ENCODE measurements around the gene TMEM59L. TPM values are rescaled to one million over a fixed set of nuclear protein-coding genes. Genes with fewer than 3 reads are reported as not detected.

Gene TMEM59L
- total RNA-seq, 1 experiment from 2014 or later = 3.9 TPM

DNA sequence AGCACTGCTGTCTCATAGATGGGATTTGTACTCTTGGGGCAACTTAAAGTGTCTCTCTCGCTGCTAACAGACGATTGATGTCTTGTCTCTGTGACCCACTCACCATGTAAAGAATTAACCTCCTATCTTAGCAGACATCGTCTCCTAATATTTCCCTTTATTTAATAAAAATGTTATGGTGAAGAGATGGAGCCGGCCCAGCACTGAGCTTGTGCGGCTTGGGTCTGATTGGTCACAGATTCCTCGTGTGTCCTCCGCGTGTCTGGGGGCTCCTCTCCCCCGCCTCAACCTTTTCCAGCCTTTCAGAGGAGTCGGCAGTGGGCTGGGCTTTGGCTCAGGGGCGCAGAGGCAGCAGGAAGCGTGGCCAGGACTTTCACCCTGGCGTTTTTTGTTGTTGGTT, 57.6 kb downstream of the TMEM59L start:
- DNase-seq (ENCODE audit: extremely low read depth, low read depth) = no peak

Small RNA genes within 50 kb of the gene (small RNA-seq; reads per million reads assigned to genes)
- gene RN7SL155P = 0 reads per million in 2 experiments

Other genes starting within 250 kb of the TMEM59L start
- gene GDF15, start 226.7 kb upstream of the TMEM59L start, total RNA-seq (2014; rRNA removed; shearing (Covaris generic)) = 281 and 371 TPM in 2 replicates
- not detected in 2 replicates for gene LRRC25, start 215.2 kb upstream of the TMEM59L start, total RNA-seq (2014; rRNA removed; shearing (Covaris generic))
- 31.0 and 46.3 TPM in 2 replicates for gene SSBP4, start 193.5 kb upstream of the TMEM59L start, total RNA-seq (2014; rRNA removed; shearing (Covaris generic))
- gene ISYNA1, start 174.7 kb upstream of the TMEM59L start, total RNA-seq (2014; rRNA removed; shearing (Covaris generic)) = 1.2 and 1.4 TPM in 2 replicates
- gene ELL, start 90.8 kb upstream of the TMEM59L start, total RNA-seq (2014; rRNA removed; shearing (Covaris generic)) = 6.7 and 8.2 TPM in 2 replicates
- 100.0 and 122 TPM in 2 replicates for gene FKBP8, start 69.3 kb upstream of the TMEM59L start, total RNA-seq (2014; rRNA removed; shearing (Covaris generic))
- 91.5 and 108 TPM in 2 replicates for gene KXD1, start 55.0 kb upstream of the TMEM59L start, total RNA-seq (2014; rRNA removed; shearing (Covaris generic))
- 1,097 and 1,144 TPM in 2 replicates for gene UBA52, start 41.0 kb upstream of the TMEM59L start, total RNA-seq (2014; rRNA removed; shearing (Covaris generic))
- 27.9 and 46.6 TPM in 2 replicates for gene REX1BD, start 24.1 kb upstream of the TMEM59L start, total RNA-seq (2014; rRNA removed; shearing (Covaris generic))
- 91.3 and 109 TPM in 2 replicates for gene CRLF1, start 6.1 kb upstream of the TMEM59L start, total RNA-seq (2014; rRNA removed; shearing (Covaris generic))
- gene KLHL26, start 24.2 kb downstream of the TMEM59L start, total RNA-seq (2014; rRNA removed; shearing (Covaris generic)) = 6.4 and 6.6 TPM in 2 replicates
- gene CRTC1, start 70.8 kb downstream of the TMEM59L start, total RNA-seq (2014; rRNA removed; shearing (Covaris generic)) = 2.9 and 3.2 TPM in 2 replicates
- gene COMP, start 178.4 kb downstream of the TMEM59L start, total RNA-seq (2014; rRNA removed; shearing (Covaris generic)) = not detected in 2 replicates
- 21.1 and 23.3 TPM in 2 replicates for gene UPF1, start 219.1 kb downstream of the TMEM59L start, total RNA-seq (2014; rRNA removed; shearing (Covaris generic))

Data from NCI-H460 (cell line).